NCI-H446 (cell line): ENCODE measurements around the gene MCTS1.
"Not testable (repeated sequence)": the region's sequence is repeated elsewhere in the genome, so short reads cannot be mapped to it uniquely, and the experiment has no call there.

ENCODE experiments used
- DNase-seq, 2 experiments: peaks; one replicate each; lab custom pipeline; 2025; lab: John Stamatoyannopoulos, UW

The MCTS1 gene, protein sequence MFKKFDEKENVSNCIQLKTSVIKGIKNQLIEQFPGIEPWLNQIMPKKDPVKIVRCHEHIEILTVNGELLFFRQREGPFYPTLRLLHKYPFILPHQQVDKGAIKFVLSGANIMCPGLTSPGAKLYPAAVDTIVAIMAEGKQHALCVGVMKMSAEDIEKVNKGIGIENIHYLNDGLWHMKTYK

DNA sequence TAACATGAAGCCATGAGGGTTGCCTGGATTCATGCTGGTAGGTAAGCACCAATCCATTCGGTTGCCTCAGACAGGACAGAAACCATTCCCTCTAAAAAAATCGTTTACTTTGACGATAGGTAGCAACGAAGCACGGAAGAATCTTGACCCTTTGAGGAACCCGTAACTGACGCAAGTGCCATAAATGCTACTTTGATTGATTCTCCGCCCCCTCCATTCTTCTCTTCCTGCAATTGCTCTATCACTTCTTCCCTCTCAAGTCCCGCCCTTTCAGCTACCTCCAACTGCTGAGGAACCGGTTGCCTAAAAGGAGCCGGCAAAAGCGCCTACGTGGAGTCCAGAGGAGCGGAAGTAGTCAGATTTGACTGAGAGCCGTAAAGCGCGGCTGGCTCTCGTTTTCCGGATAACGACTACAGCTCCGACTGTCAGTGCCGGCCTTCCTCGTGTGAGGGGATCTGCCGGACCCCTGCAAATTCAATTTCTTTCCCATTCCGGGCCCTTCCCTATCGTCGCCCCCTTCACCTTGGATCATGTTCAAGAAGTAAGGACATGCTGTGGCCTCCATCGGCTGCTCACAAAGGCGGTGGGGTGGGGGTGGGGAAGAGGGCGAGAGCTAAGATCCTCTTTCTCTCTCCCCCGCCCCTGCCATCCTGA lies at the start of gene MCTS1:
Gene MCTS1, plus strand, starts transcription at position 395 of the 654 bp plus-strand sequence. Its CDS starts 136 bp downstream, at position 531.
- peak; percentile 83 to 92 for DNase-seq

DNA sequence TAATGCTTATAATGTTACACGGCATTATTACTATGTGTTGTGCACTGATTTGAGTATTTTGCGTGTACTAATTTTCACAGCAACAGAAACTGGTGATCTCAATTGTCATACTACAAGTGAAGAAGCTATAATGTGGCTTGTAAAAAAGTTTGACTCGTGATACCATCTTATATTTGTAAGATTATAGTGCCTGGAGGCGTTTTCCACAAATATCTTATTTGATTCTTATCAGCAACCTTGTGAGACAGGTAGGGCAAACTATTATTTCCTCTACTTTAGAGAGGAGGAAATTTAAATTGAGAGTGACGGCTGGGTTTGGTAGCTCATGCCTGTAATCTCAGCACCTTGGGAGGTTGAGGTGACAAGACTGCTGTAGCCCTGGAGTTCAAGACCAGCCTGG lies 47.6 kb upstream of the MCTS1 start:
- no peak for DNase-seq

- peak; percentile 1 to 2 for DNase-seq
Observed at GRCh38 chrX:120559804-120560203, 44.1 kb upstream of the MCTS1 start.

GRCh38 chrX:120560405-120560841 lies 43.5 kb upstream of the MCTS1 start:
- DNase-seq, result no peak

GRCh38 chrX:120560842-120561633 lies 42.9 kb upstream of the MCTS1 start, which contains the start of gene CUL4B:
CUL4B (minus strand) TSS chrX:120560962; CDS start chrX:120560638, 324 bp downstream.
- peak; percentile 84 to 91 for DNase-seq

- no peak for DNase-seq
Observed at GRCh38 chrX:120561634-120562568, 42.0 kb upstream of the MCTS1 start.

DNA sequence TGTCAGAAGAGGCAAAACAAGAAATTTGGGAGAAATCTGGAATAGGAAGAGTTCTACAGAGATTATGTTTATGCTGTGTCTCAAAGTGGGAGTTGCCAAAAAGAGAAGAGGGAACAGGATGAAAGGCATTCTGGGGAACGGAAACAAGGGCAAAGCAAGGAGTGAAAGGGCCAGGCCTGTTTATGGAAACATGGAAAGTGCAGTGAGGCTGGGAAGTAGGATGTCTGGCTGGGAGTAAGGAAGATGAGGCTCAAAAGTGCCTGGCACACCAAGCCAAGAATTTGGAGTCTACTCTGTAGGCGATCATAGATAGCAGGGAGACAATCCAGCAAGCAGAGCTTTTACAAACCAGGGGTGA lies 41.4 kb upstream of the MCTS1 start:
- DNase-seq, result no peak

GRCh38 chrX:120564925-120565324 lies 39.0 kb upstream of the MCTS1 start:
- DNase-seq, result no peak

GRCh38 chrX:120566817-120567216 lies 37.1 kb upstream of the MCTS1 start:
- no peak for DNase-seq

- DNase-seq, result no peak
Observed at GRCh38 chrX:120568035-120568434, 35.9 kb upstream of the MCTS1 start.

- DNase-seq, result no peak
Observed at GRCh38 chrX:120568609-120569008, 35.3 kb upstream of the MCTS1 start.

GRCh38 chrX:120570011-120570600 lies 33.8 kb upstream of the MCTS1 start:
- no peak for DNase-seq

GRCh38 chrX:120573806-120574205 lies 30.1 kb upstream of the MCTS1 start:
- DNase-seq, result not testable (repeated sequence)

- DNase-seq, result no peak
Observed at GRCh38 chrX:120575379-120576114, 28.4 kb upstream of the MCTS1 start.

- no peak for DNase-seq
Observed at GRCh38 chrX:120585702-120586101, 18.2 kb upstream of the MCTS1 start.

- peak; percentile 35 to 36 for DNase-seq
Observed at GRCh38 chrX:120604361-120604782, 471 bp downstream of the MCTS1 start.

DNA sequence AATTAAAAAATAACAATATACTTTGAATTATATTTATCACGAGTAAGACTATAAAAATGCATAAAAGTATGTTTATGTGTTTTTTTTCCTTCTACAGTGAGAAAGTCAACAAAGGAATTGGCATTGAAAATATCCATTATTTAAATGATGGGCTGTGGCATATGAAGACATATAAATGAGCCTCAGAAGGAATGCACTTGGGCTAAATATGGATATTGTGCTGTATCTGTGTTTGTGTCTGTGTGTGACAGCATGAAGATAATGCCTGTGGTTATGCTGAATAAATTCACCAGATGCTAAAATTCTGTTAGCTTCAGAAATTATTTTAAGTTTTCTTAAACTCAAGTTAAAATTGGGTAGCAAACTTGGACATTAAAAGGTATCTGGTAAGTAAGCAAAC lies 8.2 kb downstream of the MCTS1 start:
- no peak for DNase-seq

DNA sequence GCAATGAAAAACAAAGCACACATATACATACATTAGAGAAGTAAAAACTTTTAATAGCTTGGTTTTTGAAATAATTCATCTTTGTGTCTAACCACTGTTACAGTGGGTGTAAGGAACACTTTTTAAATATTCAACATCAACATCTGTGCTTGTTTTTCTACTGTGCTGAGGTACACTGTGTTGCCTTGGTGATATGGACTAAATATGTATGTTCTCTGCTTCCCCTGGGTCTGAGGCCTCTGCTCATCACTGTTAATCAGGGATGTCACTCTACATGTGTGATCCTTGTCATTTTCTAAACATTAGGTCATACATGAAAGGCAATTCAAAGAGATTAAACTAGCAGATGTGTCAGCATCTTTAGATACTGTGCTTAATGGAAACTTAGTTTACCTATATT lies 10.9 kb downstream of the MCTS1 start:
- DNase-seq, result no peak

DNA sequence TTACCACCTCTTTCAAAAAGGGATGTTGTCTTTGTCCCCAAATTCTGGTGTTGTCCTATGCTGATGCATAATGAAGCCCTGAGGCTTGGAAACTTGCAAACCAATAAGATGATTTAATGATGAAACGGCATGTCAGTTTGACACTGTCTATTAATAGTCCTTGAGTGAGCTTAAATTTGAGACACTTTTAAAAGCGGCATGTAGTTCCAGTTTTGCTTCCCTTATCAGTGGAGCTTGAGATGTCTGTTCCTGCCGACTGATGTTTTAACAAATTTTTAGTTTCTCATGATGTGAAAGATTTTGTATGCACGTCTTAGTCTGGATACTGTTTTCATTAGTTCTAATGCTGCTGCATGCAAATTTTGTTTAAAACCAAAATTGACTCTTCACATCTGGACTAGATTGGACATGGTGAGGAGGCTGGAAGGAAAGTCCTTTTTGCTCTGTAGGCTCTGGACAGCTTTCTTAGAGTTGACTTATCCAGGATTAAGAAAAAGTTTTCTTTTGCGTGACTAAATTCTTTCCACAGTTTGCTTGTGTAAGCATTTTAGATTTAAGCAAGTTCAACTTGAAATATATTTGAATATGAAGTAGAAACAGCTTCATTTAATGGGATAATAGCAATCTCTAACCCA lies 14.2 kb downstream of the MCTS1 start:
- DNase-seq, result no peak

DNA sequence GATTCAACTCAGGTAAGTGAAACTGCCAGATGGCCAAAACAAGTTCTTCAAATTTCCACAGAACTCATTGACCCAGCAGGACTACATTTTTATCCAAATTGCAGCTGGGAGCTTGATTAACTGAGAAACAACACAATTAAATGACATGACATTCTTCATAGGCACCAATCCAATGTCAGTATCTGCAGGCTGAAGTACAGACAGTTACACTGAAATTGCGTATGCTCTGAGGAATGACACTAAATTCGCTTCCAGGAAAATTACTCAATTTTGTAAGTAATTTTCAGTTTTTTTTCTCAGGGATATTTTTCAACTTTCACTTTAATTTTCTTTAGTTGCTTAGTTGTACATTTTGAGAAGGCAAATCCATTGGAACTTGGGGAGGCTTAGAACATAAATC lies 21.5 kb downstream of the MCTS1 start:
- no peak for DNase-seq
